ENCODE data around the gene CLRN1.

The CLRN1 gene

GRCh38 chr3:150885535-150885934, 87.0 kb downstream of the CLRN1 start:
- Histone ChIP-seq H3F3A (ENCODE audit: insufficient read depth) (no peaks in the 10 kb centered on the region), H3K9me2 (replicated peaks; ENCODE audit: insufficient read depth, low read length) (no peaks in the 10 kb centered on the region), H3K27me3 (ENCODE audit: low read length) (no peaks in the 10 kb centered on the region), H3K9me3 (ENCODE audit: insufficient read depth, low read length) (no peaks in the 10 kb centered on the region), H3K4me3 (ENCODE audit: insufficient read depth, low read length, poor library complexity, severe bottlenecking) (no peak overlapping the region), H3K36me3 (ENCODE audit: low read length) (no peaks in the 10 kb centered on the region), H3K79me2 (ENCODE audit: insufficient read depth, low read length) (no peaks in the 10 kb centered on the region), H3K27ac (ENCODE audit: low read depth, low read length) (no peak overlapping the region), H3K9ac (ENCODE audit: low read length) (no peak overlapping the region), H4K20me1 (ENCODE audit: low read depth, low read length) (no peaks in the 10 kb centered on the region), H2AFZ (ENCODE audit: low read depth, low read length, severe bottlenecking) (no peak overlapping the region), H3K4me2 (ENCODE audit: low read depth, low read length, poor library complexity, severe bottlenecking) (no peak overlapping the region)
- TF ChIP-seq CTCF (IDR thresholded peaks at IDR 0.05; ENCODE audit: insufficient read depth, low read length, poor library complexity, severe bottlenecking), result no peak
- no peak for TF ChIP-seq EZH2phosphoT487 (conservative IDR thresholded peaks at IDR 0.05; ENCODE audit: low read length)

- H3K79me2 ChIP-seq (ENCODE audit: insufficient read depth, low read length), result no peaks in the 10 kb centered on the region
- no peaks in the 10 kb centered on the region for H3K36me3 ChIP-seq (ENCODE audit: low read length)
- H3F3A ChIP-seq (ENCODE audit: insufficient read depth), result no peaks in the 10 kb centered on the region
- H3K9me2 ChIP-seq (replicated peaks; ENCODE audit: insufficient read depth, low read length), result no peaks in the 10 kb centered on the region
- TF ChIP-seq CTCF (IDR thresholded peaks at IDR 0.05; ENCODE audit: insufficient read depth, low read length, poor library complexity, severe bottlenecking) (no peak), EZH2phosphoT487 (conservative IDR thresholded peaks at IDR 0.05; ENCODE audit: low read length) (no peak)
- no peak overlapping the region for H3K4me3 ChIP-seq (ENCODE audit: insufficient read depth, low read length, poor library complexity, severe bottlenecking)
- no peaks in the 10 kb centered on the region for H3K27me3 ChIP-seq (ENCODE audit: low read length)
- H3K4me2 ChIP-seq (ENCODE audit: low read depth, low read length, poor library complexity, severe bottlenecking), result no peak overlapping the region
- H3K9me3 ChIP-seq (ENCODE audit: insufficient read depth, low read length), result no peaks in the 10 kb centered on the region
- H3K27ac ChIP-seq (ENCODE audit: low read depth, low read length), result no peak overlapping the region
- H3K9ac ChIP-seq (ENCODE audit: low read length), result no peak overlapping the region
- H4K20me1 ChIP-seq (ENCODE audit: low read depth, low read length), result no peaks in the 10 kb centered on the region
- H2AFZ ChIP-seq (ENCODE audit: low read depth, low read length, severe bottlenecking), result no peak overlapping the region
Measured at GRCh38 chr3:150878996-150879575, 93.4 kb downstream of the CLRN1 start.

GRCh38 chr3:150878290-150878689, 94.2 kb downstream of the CLRN1 start:
- Histone ChIP-seq H3F3A (ENCODE audit: insufficient read depth) (no peaks in the 10 kb centered on the region), H3K4me3 (ENCODE audit: insufficient read depth, low read length, poor library complexity, severe bottlenecking) (no peak overlapping the region), H3K9me3 (ENCODE audit: insufficient read depth, low read length) (no peaks in the 10 kb centered on the region), H3K4me2 (ENCODE audit: low read depth, low read length, poor library complexity, severe bottlenecking) (no peak overlapping the region), H3K27me3 (ENCODE audit: low read length) (no peaks in the 10 kb centered on the region), H3K9me2 (replicated peaks; ENCODE audit: insufficient read depth, low read length) (no peaks in the 10 kb centered on the region), H4K20me1 (ENCODE audit: low read depth, low read length) (no peaks in the 10 kb centered on the region), H2AFZ (ENCODE audit: low read depth, low read length, severe bottlenecking) (no peak overlapping the region), H3K36me3 (ENCODE audit: low read length) (no peaks in the 10 kb centered on the region), H3K79me2 (ENCODE audit: insufficient read depth, low read length) (no peaks in the 10 kb centered on the region), H3K27ac (ENCODE audit: low read depth, low read length) (no peak overlapping the region), H3K9ac (ENCODE audit: low read length) (no peak overlapping the region)
- TF ChIP-seq CTCF (IDR thresholded peaks at IDR 0.05; ENCODE audit: insufficient read depth, low read length, poor library complexity, severe bottlenecking) (no peak), EZH2phosphoT487 (conservative IDR thresholded peaks at IDR 0.05; ENCODE audit: low read length) (no peak)

All from SU-DHL-6 (cell line).